GM13976 (cell line): ENCODE results near the gene EVC.

Experiments used
- DNase-seq: peaks from one replicate; pipeline ENCODE4 v3.0.0; 2012; ENCODE audit warnings: low spot score
- CTCF ChIP-seq: IDR thresholded peaks from 2 replicates; pipeline ENCODE4 v1.5.1; 2012; ENCODE audit warnings: borderline replicate concordance, mild to moderate bottlenecking; ENCODE audit not compliant: insufficient read depth; ENCODE audit errors: extremely low read depth, missing control alignments, control extremely low read depth
- in situ Hi-C: fragments of 300-500 bp; cut with MboI; formaldehyde crosslinking; loops from one replicate; pipeline ENCODE4 v1.12.0; 2022; ENCODE audit warnings: low sequenced_read_pairs, mixed read lengths, inconsistent platforms; ENCODE audit not compliant: unreplicated experiment

EVC gene

GRCh38 chr4:5815641-5816040 is 104.6 kb downstream of the EVC start:
- in situ Hi-C loops: no loop called here
- DNase-seq: no peak
- TF ChIP-seq CTCF: no peak

GRCh38 chr4:5816101-5816500 is 105.1 kb downstream of the EVC start:
- no peak for DNase-seq
- no peak for TF ChIP-seq CTCF
- in situ Hi-C loops: no loop called here

DNA sequence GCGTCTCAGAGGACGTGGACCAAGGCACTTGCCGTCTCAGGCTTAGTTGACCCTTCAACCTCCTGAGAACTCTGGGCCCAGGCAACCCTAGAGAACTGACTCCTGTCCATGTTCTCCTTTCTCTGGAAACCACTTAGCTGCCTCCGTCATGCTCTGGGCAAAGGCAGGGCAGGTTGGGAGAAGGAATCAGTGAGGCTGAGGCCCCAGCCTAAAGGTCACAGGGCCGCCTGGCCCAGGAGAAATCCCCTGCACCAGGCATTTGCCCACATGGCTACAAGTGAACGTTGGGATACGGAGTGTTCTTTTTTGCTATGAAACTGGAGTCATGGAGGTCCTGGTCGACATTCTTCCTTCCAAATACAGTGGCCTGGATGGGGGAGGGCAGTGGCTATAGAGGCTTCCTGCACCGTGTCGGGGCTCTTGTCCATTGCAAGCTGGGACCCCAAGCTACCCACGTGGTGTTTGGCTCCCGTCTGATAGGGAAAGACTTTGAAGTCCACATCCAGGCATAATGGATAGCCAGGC is 105.9 kb downstream of the EVC start:
- no peak for DNase-seq
- no peak for TF ChIP-seq CTCF
- in situ Hi-C loops: no loop called here

- in situ Hi-C loops: no loop called here
- no peak for DNase-seq
- peak; percentile 23 for TF ChIP-seq CTCF
These were observed 110.8 kb downstream of the EVC start for GRCh38 chr4:5821665-5822358.

- in situ Hi-C loops: no loop called here
- no peak for DNase-seq
- no peak for TF ChIP-seq CTCF
These were observed 111.6 kb downstream of the EVC start for GRCh38 chr4:5822619-5823018.

GRCh38 chr4:5823542-5824211 is 112.7 kb downstream of the EVC start:
- in situ Hi-C loops: no loop called here
- TF ChIP-seq CTCF: no peak
- DNase-seq: no peak

DNA sequence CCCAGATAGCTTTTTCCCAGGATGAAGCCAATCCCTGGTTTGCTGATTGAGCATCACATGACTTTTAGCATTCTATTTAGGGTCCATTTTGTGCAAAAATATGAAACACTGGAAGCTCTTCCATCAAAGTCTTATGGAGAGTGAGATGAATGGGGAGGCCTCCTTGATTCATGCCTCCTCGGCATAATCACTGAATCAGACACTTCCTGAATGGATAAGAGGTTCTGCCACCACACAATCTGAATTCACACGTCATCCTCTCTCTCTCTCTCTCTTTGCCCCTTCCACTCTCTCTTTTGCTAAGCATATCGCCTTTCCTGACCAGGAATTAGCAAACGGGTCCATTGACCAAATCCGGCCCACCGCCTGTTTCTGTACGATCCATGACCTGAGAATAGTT is 113.2 kb downstream of the EVC start:
- no peak for TF ChIP-seq CTCF
- DNase-seq: no peak
- in situ Hi-C loops: no loop called here
